H1 (cell line): Measurements from ENCODE around the gene STH. TPM values are rescaled to one million over a fixed set of nuclear protein-coding genes. Genes with fewer than 3 reads are reported as not detected.
A peak's percentile ranks its signal among the peaks of the same experiment; 100 is the strongest.

Experiments
- CTCF ChIA-PET: fragments of 300-600 bp; sonication (Branson Sonifier 250); formaldehyde crosslinking; loops from one replicate; lab custom pipeline; 2021; ENCODE audit not compliant: partially characterized antibody; lab: Charles Lee
- POLR2A ChIA-PET: fragments of 300-600 bp; sonication (Branson Sonifier 250); formaldehyde crosslinking; loops from one replicate; lab custom pipeline; 2021; ENCODE audit warnings: inconsistent platforms; ENCODE audit not compliant: partially characterized antibody; lab: Charles Lee
- DNase-seq, 2 experiments: peaks; one replicate each; pipeline versions ENCODE4 v3.0.0 to v3.0.0-alpha.2; 2010 to 2022; ENCODE audit warnings: low spot score in 2 of 2, low read depth in 1 of 2, mixed read lengths in 1 of 2
- FAIRE-seq: peaks from 2 replicates; lab custom pipeline; 2011; peaks lifted over from hg19 to GRCh38; lab: Jason Lieb, UNC
- H2AFZ ChIP-seq: 2 replicates; pipeline ENCODE4 v1.8.1; 2012; ENCODE audit warnings: low read length, inconsistent platforms
- H2AK5ac ChIP-seq: 2 replicates; pipeline ENCODE4 v1.6.1; 2013; ENCODE audit warnings: low read depth, low read length
- H2BK120ac ChIP-seq: replicated peaks from 2 replicates; pipeline ENCODE3; 2013; ENCODE audit warnings: low read depth, low read length, inconsistent platforms
- H2BK12ac ChIP-seq: 2 replicates; pipeline ENCODE4 v1.6.1; 2013; ENCODE audit warnings: low read depth, low read length
- H2BK15ac ChIP-seq: 2 replicates; pipeline ENCODE4 v1.6.1; 2013; ENCODE audit warnings: low read length
- H2BK20ac ChIP-seq: 2 replicates; pipeline ENCODE4 v1.6.1; 2013; ENCODE audit warnings: low read length
- H2BK5ac ChIP-seq: 2 replicates; pipeline ENCODE4 v1.6.1; 2013; ENCODE audit warnings: low read depth, low read length
- H3K14ac ChIP-seq: 2 replicates; pipeline ENCODE4 v1.6.1; 2013; ENCODE audit warnings: inconsistent platforms; ENCODE audit not compliant: insufficient read length
- H3K18ac ChIP-seq: 2 replicates; pipeline ENCODE4 v1.6.1; 2013; ENCODE audit warnings: low read length; ENCODE audit errors: extremely low read depth
- H3K23ac ChIP-seq: 2 replicates; pipeline ENCODE4 v1.6.1; 2013; ENCODE audit warnings: inconsistent platforms; ENCODE audit not compliant: insufficient read length
- H3K23me2 ChIP-seq: 2 replicates; pipeline ENCODE4 v1.6.1; 2013; ENCODE audit warnings: low read depth, low read length
- H3K27ac ChIP-seq: 2 replicates; pipeline ENCODE4 v1.6.1; 2011; ENCODE audit warnings: low read depth, low read length, inconsistent platforms
- H3K27me3 ChIP-seq, 4 experiments: replicated peaks in 1 of 4; 1 replicate in 1 of 4; 2 replicates in 3 of 4; pipeline versions ENCODE4 v1.6.1 to v1.8.1; 2011 to 2013; ENCODE audit warnings: low read length in 3 of 4, mild to moderate bottlenecking in 3 of 4, inconsistent platforms in 2 of 4, mixed read lengths in 2 of 4, moderate library complexity in 1 of 4; ENCODE audit not compliant: control insufficient read depth in 3 of 4, insufficient read depth in 3 of 4; ENCODE audit errors: extremely low read depth in 1 of 4
- H3K36me3 ChIP-seq, 4 experiments: 2 replicates each; pipeline versions ENCODE4 v1.6.1 to v1.8.1; 2011 to 2013; ENCODE audit warnings: mild to moderate bottlenecking in 4 of 4, low read length in 3 of 4, moderate library complexity in 2 of 4, control low read depth in 1 of 4, inconsistent platforms in 1 of 4; ENCODE audit not compliant: insufficient read depth in 4 of 4, control insufficient read depth in 2 of 4
- H3K4ac ChIP-seq: replicated peaks from 2 replicates; pipeline ENCODE3; 2013; ENCODE audit warnings: low read length, low read depth, mixed read lengths, inconsistent platforms; ENCODE audit not compliant: insufficient read length
- H3K4me1 ChIP-seq, 4 experiments: replicated peaks in 1 of 4; 1 replicate in 1 of 4; 2 replicates in 3 of 4; pipeline versions ENCODE4 v1.6.1 to v1.8.1; 2011 to 2013; ENCODE audit warnings: low read length in 3 of 4, inconsistent platforms in 2 of 4, mixed read lengths in 1 of 4; ENCODE audit not compliant: insufficient read depth in 4 of 4, control insufficient read depth in 3 of 4
- H3K4me2 ChIP-seq, 2 experiments: 2 replicates each; pipeline versions ENCODE4 v1.6.1 to v1.8.1; 2011 to 2013; ENCODE audit warnings: low read depth in 2 of 2, low read length in 2 of 2, control low read depth in 1 of 2, inconsistent platforms in 1 of 2, mild to moderate bottlenecking in 1 of 2; ENCODE audit not compliant: insufficient read depth in 1 of 2
- H3K4me3 ChIP-seq, 4 experiments: fragments of 200-600, 300-600 bp in 1 of 4; sonication (generic), shearing (Covaris generic), sonication (Bioruptor Twin) in 1 of 4; 2 replicates each; pipeline versions ENCODE4 v1.5.1 to v1.8.1; 2011 to 2016; ENCODE audit warnings: low read length in 4 of 4, low read depth in 3 of 4, control low read depth in 2 of 4, inconsistent platforms in 2 of 4, mild to moderate bottlenecking in 2 of 4, mixed read lengths in 1 of 4, moderate library complexity in 1 of 4; ENCODE audit not compliant: insufficient read depth in 2 of 4; ENCODE audit errors: extremely low read depth in 1 of 4
- H3K56ac ChIP-seq: replicated peaks from 2 replicates; pipeline ENCODE3; 2013; ENCODE audit warnings: low read depth, mild to moderate bottlenecking, mixed read lengths, low read length, inconsistent platforms; ENCODE audit not compliant: insufficient read length
- H3K79me1 ChIP-seq: 2 replicates; pipeline ENCODE4 v1.6.1; 2013; ENCODE audit warnings: low read depth, low read length, control low read depth
- H3K79me2 ChIP-seq, 2 experiments: 2 replicates each; pipeline versions ENCODE4 v1.6.1 to v1.8.1; 2012 to 2013; ENCODE audit warnings: low read length in 2 of 2, mild to moderate bottlenecking in 2 of 2, inconsistent platforms in 1 of 2; ENCODE audit not compliant: insufficient read depth in 2 of 2, control insufficient read depth in 1 of 2
- H3K9ac ChIP-seq, 4 experiments: replicated peaks in 1 of 4; 1 replicate in 1 of 4; 2 replicates in 3 of 4; pipeline versions ENCODE4 v1.6.1 to v1.8.1; 2011 to 2013; ENCODE audit warnings: low read depth in 3 of 4, low read length in 3 of 4, control low read depth in 2 of 4, mild to moderate bottlenecking in 2 of 4, moderate library complexity in 2 of 4, inconsistent platforms in 1 of 4; ENCODE audit errors: extremely low read depth in 1 of 4
- H3K9me3 ChIP-seq, 2 experiments: 2 replicates each; pipeline versions ENCODE4 v1.6.1 to v1.8.1; 2012 to 2013; ENCODE audit warnings: mild to moderate bottlenecking in 2 of 2, moderate library complexity in 2 of 2, control low read depth in 1 of 2, inconsistent platforms in 1 of 2, low read depth in 1 of 2, low read length in 1 of 2, mixed read lengths in 1 of 2; ENCODE audit not compliant: insufficient read depth in 2 of 2
- H4K20me1 ChIP-seq, 2 experiments: replicated peaks in 1 of 2; 2 replicates each; pipeline versions ENCODE3 to v1.8.1; 2011 to 2013; ENCODE audit warnings: inconsistent platforms in 2 of 2, low read length in 2 of 2, mild to moderate bottlenecking in 1 of 2; ENCODE audit not compliant: insufficient read depth in 2 of 2, control insufficient read depth in 1 of 2
- H4K5ac ChIP-seq: 2 replicates; pipeline ENCODE4 v1.6.1; 2013; ENCODE audit warnings: low read length, low read depth, mixed read lengths, inconsistent platforms; ENCODE audit not compliant: insufficient read length
- H4K8ac ChIP-seq: 2 replicates; pipeline ENCODE4 v1.8.0; 2013; ENCODE audit warnings: mild to moderate bottlenecking, moderate library complexity, low read length, inconsistent platforms; ENCODE audit not compliant: insufficient read depth; ENCODE audit errors: extremely low read depth
- H4K91ac ChIP-seq: replicated peaks from 2 replicates; pipeline ENCODE3; 2013; ENCODE audit warnings: low read length, mixed read lengths, inconsistent platforms; ENCODE audit not compliant: insufficient read length
- ASH2L ChIP-seq: fragments of 200-600, 300-600 bp; sonication (generic); IDR thresholded peaks from one replicate; pipeline ENCODE4 v1.7.1; 2017; ENCODE audit warnings: low read length
- BRCA1 ChIP-seq: IDR thresholded peaks from 2 replicates; pipeline ENCODE4 v1.6.1; 2012; ENCODE audit warnings: low read depth, low read length, improper control_type of control experiment
- GABPA ChIP-seq: IDR thresholded peaks from 2 replicates; pipeline ENCODE4 v1.6.1; 2011; ENCODE audit warnings: mild to moderate bottlenecking, low read length, moderate library complexity, borderline replicate concordance; ENCODE audit not compliant: insufficient read depth
- GTF2F1 ChIP-seq: IDR thresholded peaks from 2 replicates; pipeline ENCODE4 v1.6.1; 2012; ENCODE audit warnings: low read depth, low read length, improper control_type of control experiment, borderline replicate concordance
- HDAC2 ChIP-seq, 2 experiments: fragments of 300-600 bp in 1 of 2; sonication (generic) in 1 of 2; IDR thresholded peaks; 2 replicates each; pipeline ENCODE4 v1.6.1; 2011 to 2012; ENCODE audit warnings: low read depth in 2 of 2, low read length in 2 of 2, mild to moderate bottlenecking in 2 of 2, moderate library complexity in 2 of 2, borderline replicate concordance in 1 of 2, inconsistent platforms in 1 of 2
- JUND ChIP-seq: IDR thresholded peaks from 2 replicates; pipeline ENCODE4 v1.6.1; 2011; ENCODE audit warnings: mild to moderate bottlenecking, improper control_type of control experiment, low read length
- NRF1 ChIP-seq: IDR thresholded peaks from 2 replicates; pipeline ENCODE4 v1.6.1; 2011; ENCODE audit warnings: mild to moderate bottlenecking, low read depth, low read length, improper control_type of control experiment
- RAD21 ChIP-seq, 2 experiments: IDR thresholded peaks in 1 of 2; conservative IDR thresholded peaks in 1 of 2; 2 replicates each; pipeline ENCODE4 v1.6.1; 2011; ENCODE audit warnings: low read depth in 2 of 2, low read length in 2 of 2, improper control_type of control experiment in 1 of 2, inconsistent platforms in 1 of 2, mild to moderate bottlenecking in 1 of 2, moderate library complexity in 1 of 2
- SP1 ChIP-seq: IDR thresholded peaks from 2 replicates; pipeline ENCODE4 v1.6.1; 2011; ENCODE audit warnings: low read depth, low read length
- SP2 ChIP-seq: IDR thresholded peaks from 2 replicates; pipeline ENCODE4 v1.6.1; 2012; ENCODE audit warnings: mild to moderate bottlenecking, low read length, inconsistent platforms
- TBP ChIP-seq: IDR thresholded peaks from 2 replicates; pipeline ENCODE4 v1.6.1; 2011; ENCODE audit warnings: low read depth, low read length, improper control_type of control experiment
- YY1 ChIP-seq: IDR thresholded peaks from 2 replicates; pipeline ENCODE4 v1.6.1; 2011; ENCODE audit warnings: low read depth, mild to moderate bottlenecking, low read length
- WGBS, 2 experiments: shearing (Covaris generic) in 1 of 2; methylation state at CpG; one replicate each; pipeline versions ENCODE4 v1.1.6 to v1.1.7; 2013 to 2015; ENCODE audit warnings: low lambda C conversion rate in 2 of 2, mixed read lengths in 2 of 2, inconsistent platforms in 1 of 2, low coverage in 1 of 2, missing lambda C conversion rate in 1 of 2; ENCODE audit not compliant: insufficient replicate concordance in 2 of 2, insufficient coverage in 1 of 2, insufficient read length in 1 of 2; ENCODE audit errors: extremely low coverage in 1 of 2, missing lambda C conversion rate in 1 of 2; 5-methylcytosine and 5-hydroxymethylcytosine counted together
- polyA plus RNA-seq, 7 experiments: library from polyadenylated mRNA; depleted of rRNA in 3 of 7; stranded (reverse) in 5 of 7; unstranded in 2 of 7; fragments of >200 nt in 5 of 7; fragments of 200-250 nt in 2 of 7; gene quantifications; 1 replicate in 5 of 7; 2 replicates in 1 of 7; 4 replicates in 1 of 7; pipeline versions ENCODE4 v1.2.1 to v1.2.3, GENCODE V29; 2011 to 2013; ENCODE audit warnings: missing spikeins in 2 of 7, mixed read lengths in 2 of 7
- total RNA-seq: library from RNA; stranded (reverse); fragmentation: NEBNext Ultra II Directional; extraction: Animal tissue kit (Norgen Biotek cat#: 25700); gene quantifications from 2 replicates; pipeline ENCODE4 v1.2.1, GENCODE V29; 2021
- TF ChIP-seq, protein P1 (sequence below): IDR thresholded peaks from 2 replicates; pipeline ENCODE4 v1.6.1; 2011; ENCODE audit warnings: low read depth, mild to moderate bottlenecking, low read length; ENCODE audit not compliant: insufficient read depth

The STH gene
- total and polyA plus RNA-seq, 2 of the 8 experiments (the other 6 are each of a cell fraction or from before 2014, with no cell fraction given), result not detected

GRCh38 chr17:45977976-45978626 lies 20.9 kb upstream of the STH start:
- Histone ChIP-seq H3K27ac (no peak overlapping the region), H2BK5ac (no peak overlapping the region), H4K91ac (peak overlapping the region; percentile 47), H4K8ac (peak overlapping the region; percentile 12; the same call in 1 of the 2 replicates), H3K4ac (no peak overlapping the region), H4K5ac (no peak overlapping the region), H3K23ac (no peak overlapping the region), H3K9me3 (no peaks in the 10 kb centered on the region), H3K36me3 (no peaks in the 10 kb centered on the region), H2BK20ac (no peak overlapping the region), H3K4me2 (no peak overlapping the region), H4K20me1 (no peaks in the 10 kb centered on the region), H2BK15ac (no peak overlapping the region), H3K4me1 (0 out of 7 replicates have a peak, but pooled peaks cover 0 to 2% (median 0%) of the 10 kb centered on the region in 4 experiments), H2BK12ac (no peak overlapping the region), H3K79me1 (no peaks in the 10 kb centered on the region), H3K56ac (no peak overlapping the region), H2BK120ac (no peak overlapping the region), H2AFZ (no peak overlapping the region), H3K18ac (no peak overlapping the region), H3K4me3 (no peak overlapping the region), H3K14ac (no peak overlapping the region), H2AK5ac (no peak overlapping the region), H3K79me2 (no peaks in the 10 kb centered on the region), H3K27me3 (no peaks in the 10 kb centered on the region; a peak in 1 of 7 replicates), H3K23me2 (no peaks in the 10 kb centered on the region), H3K9ac (no peak overlapping the region)
- ChIA-PET POLR2A (no interaction called here), CTCF (interaction anchor here (0.7 to 1.1 kb wide), 2 partner anchors 11 to 59 kb away, joined by 3 to 4 read pairs; no protein-coding TSS in a partner anchor)
- 86% methylated on average over 3 of the region's 3 CpGs; no CpG with 5 or more reads in 1 of the 2 experiments for WGBS, 2 experiments
- no peak for DNase-seq
- no peak for FAIRE-seq
- no peak for TF ChIP-seq RAD21 (IDR thresholded peaks at IDR 0.05 in 1 of 2, conservative IDR thresholded peaks at IDR 0.05 in 1 of 2; ENCODE audit: low read depth in 2 of 2, low read length in 2 of 2)
- no peak for TF ChIP-seq JUND
- TF ChIP-seq GABPA, result no peak
- no peak for TF ChIP-seq NRF1
- no peak for TF ChIP-seq HDAC2 (IDR thresholded peaks at IDR 0.05; ENCODE audit: borderline replicate concordance in 1 of 2, low read depth in 2 of 2, low read length in 2 of 2)
- no peak for TF ChIP-seq BRCA1
- TF ChIP-seq TBP, result no peak
- TF ChIP-seq GTF2F1, result no peak
- TF ChIP-seq, protein P1, sequence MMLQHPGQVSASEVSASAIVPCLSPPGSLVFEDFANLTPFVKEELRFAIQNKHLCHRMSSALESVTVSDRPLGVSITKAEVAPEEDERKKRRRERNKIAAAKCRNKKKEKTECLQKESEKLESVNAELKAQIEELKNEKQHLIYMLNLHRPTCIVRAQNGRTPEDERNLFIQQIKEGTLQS, result no peak
- TF ChIP-seq ASH2L, result no peak
- TF ChIP-seq SP1, result no peak
- no peak for TF ChIP-seq SP2
- no peak for TF ChIP-seq YY1
